Endothelial cell of umbilical vein (primary cell): ENCODE data around the gene DAP3. TPM values are rescaled to one million over a fixed set of nuclear protein-coding genes. Genes with fewer than 3 reads are reported as not detected.
"Not testable (repeated sequence)": the region's sequence is repeated elsewhere in the genome, so short reads cannot be mapped to it uniquely, and the experiment has no call there.

Source experiments
- BruUV-seq: library from RNA; stranded (reverse); fragments of 400-500 nt; replicated peaks from 2 replicates; lab custom pipeline; 2021; lab: Mats Ljungman, UMichigan
- CTCF ChIA-PET: fragments of 300-600, 350-600 bp; sonication (Branson Sonifier 250); formaldehyde crosslinking; loops from one replicate; lab custom pipeline; 2021; ENCODE audit warnings: antibody characterized with exemption, inconsistent platforms; lab: Charles Lee
- POLR2A ChIA-PET: fragments of 300-600, 350-600 bp; sonication (Branson Sonifier 250); formaldehyde crosslinking; loops from one replicate; lab custom pipeline; 2021; ENCODE audit warnings: antibody characterized with exemption, inconsistent platforms; lab: Charles Lee
- DNase-seq: peaks from one replicate; pipeline ENCODE4 v3.0.0-alpha.2; 2011; ENCODE audit warnings: low read depth, low spot score
- FAIRE-seq: peaks from 2 replicates; lab custom pipeline; 2011; peaks lifted over from hg19 to GRCh38; lab: Jason Lieb, UNC
- H2AFZ ChIP-seq: 2 replicates; pipeline ENCODE4 v1.6.0; 2012; ENCODE audit warnings: low read depth, low read length, control low read depth, inconsistent platforms
- H3K27ac ChIP-seq: 2 replicates; pipeline ENCODE4 v1.5.1; 2011; ENCODE audit warnings: low read depth, mild to moderate bottlenecking, control low read depth, low read length, moderate library complexity; ENCODE audit not compliant: insufficient read depth
- H3K27me3 ChIP-seq, 2 experiments: 2 replicates each; pipeline versions ENCODE4 v1.6.0 to v1.6.1; 2011; ENCODE audit warnings: low read length in 2 of 2, mixed read lengths in 1 of 2; ENCODE audit not compliant: control insufficient read depth in 2 of 2, insufficient read depth in 2 of 2
- H3K36me3 ChIP-seq, 2 experiments: 2 replicates in 1 of 2; 3 replicates in 1 of 2; pipeline ENCODE4 v1.5.1; 2011; ENCODE audit warnings: low read length in 2 of 2, mild to moderate bottlenecking in 1 of 2, moderate library complexity in 1 of 2; ENCODE audit not compliant: control insufficient read depth in 2 of 2, insufficient read depth in 2 of 2; ENCODE audit errors: extremely low read depth in 1 of 2
- H3K4me1 ChIP-seq: 3 replicates; pipeline ENCODE4 v1.5.1; 2011; ENCODE audit warnings: mild to moderate bottlenecking, low read length; ENCODE audit not compliant: control insufficient read depth, insufficient read depth; ENCODE audit errors: extremely low read depth
- H3K4me2 ChIP-seq: 2 replicates; pipeline ENCODE4 v1.6.1; 2011; ENCODE audit warnings: low read length, control low read depth, mixed read lengths; ENCODE audit not compliant: insufficient read depth
- H3K4me3 ChIP-seq, 3 experiments: fragments of 200-600 bp in 1 of 3; sonication (generic), shearing (Covaris generic) in 1 of 3; replicated peaks in 1 of 3; 2 replicates each; pipeline ENCODE4 v1.5.1; 2011 to 2016; ENCODE audit warnings: control low read depth in 3 of 3, low read length in 3 of 3, mild to moderate bottlenecking in 2 of 3, inconsistent platforms in 1 of 3, low read depth in 1 of 3, moderate library complexity in 1 of 3; ENCODE audit not compliant: insufficient read depth in 1 of 3
- H3K79me2 ChIP-seq: 2 replicates; pipeline ENCODE4 v1.6.0; 2012; ENCODE audit warnings: low read length, inconsistent platforms; ENCODE audit not compliant: control insufficient read depth, insufficient read depth
- H3K9ac ChIP-seq: replicated peaks from 2 replicates; pipeline ENCODE3; 2011; ENCODE audit warnings: low read length, control low read depth; ENCODE audit not compliant: insufficient read depth; ENCODE audit errors: extremely low read depth
- H3K9me1 ChIP-seq: replicated peaks from 3 replicates; pipeline ENCODE4 v1.6.0; 2011; ENCODE audit warnings: mild to moderate bottlenecking, low read length; ENCODE audit not compliant: control insufficient read depth, insufficient read depth; ENCODE audit errors: extremely low read depth
- H3K9me3 ChIP-seq: replicated peaks from 2 replicates; pipeline ENCODE4 v1.5.1; 2012; ENCODE audit warnings: low read length, inconsistent platforms; ENCODE audit not compliant: control insufficient read depth, insufficient read depth
- H4K20me1 ChIP-seq: replicated peaks from 2 replicates; pipeline ENCODE3; 2011; ENCODE audit warnings: mild to moderate bottlenecking, low read length; ENCODE audit not compliant: control insufficient read depth, insufficient read depth; ENCODE audit errors: extremely low read depth
- CTCF ChIP-seq, 2 donors: IDR thresholded peaks; 1 replicate in 1 of 2; 2 replicates in 1 of 2; pipeline ENCODE4 v1.5.1; 2011; ENCODE audit warnings: low read length in 2 of 2, mild to moderate bottlenecking in 2 of 2, moderate library complexity in 2 of 2, control low read depth in 1 of 2, inconsistent platforms in 1 of 2, low read depth in 1 of 2; ENCODE audit not compliant: insufficient read depth in 1 of 2; ENCODE audit errors: extremely low read depth in 1 of 2
- EZH2 ChIP-seq: IDR thresholded peaks from 2 replicates; pipeline ENCODE4 v1.6.1; 2012; ENCODE audit warnings: borderline replicate concordance, low read depth, mild to moderate bottlenecking, moderate library complexity, low read length, inconsistent platforms; ENCODE audit not compliant: severe bottlenecking
- FOS ChIP-seq: IDR thresholded peaks from 2 replicates; pipeline ENCODE4 v1.6.1; 2011; ENCODE audit warnings: mild to moderate bottlenecking, low read length, moderate library complexity, borderline replicate concordance; ENCODE audit not compliant: insufficient read depth
- GATA2 ChIP-seq: IDR thresholded peaks from 2 replicates; pipeline ENCODE4 v1.7.0; 2011; ENCODE audit warnings: low read depth, mild to moderate bottlenecking, moderate library complexity, mixed read lengths, low read length; ENCODE audit not compliant: insufficient read length, insufficient read depth
- JUN ChIP-seq: IDR thresholded peaks from 2 replicates; pipeline ENCODE4 v1.6.1; 2011; ENCODE audit warnings: borderline replicate concordance, low read depth; ENCODE audit not compliant: insufficient read length, insufficient read depth
- MAX ChIP-seq: IDR thresholded peaks from 2 replicates; pipeline ENCODE4 v1.6.1; 2011; ENCODE audit not compliant: insufficient read depth, insufficient read length
- MYC ChIP-seq: IDR thresholded peaks from one replicate; pipeline ENCODE4 v1.6.1; 2011; ENCODE audit warnings: mild to moderate bottlenecking, low read depth, low read length
- POLR2A ChIP-seq: IDR thresholded peaks from 2 replicates; pipeline ENCODE4 v1.6.1; 2012; ENCODE audit warnings: low read depth, mild to moderate bottlenecking, control low read depth, low read length
- POLR2AphosphoS5 ChIP-seq: IDR thresholded peaks from 2 replicates; pipeline ENCODE4 v1.6.1; 2012; ENCODE audit warnings: low read depth, mild to moderate bottlenecking, control low read depth, low read length, moderate library complexity; ENCODE audit not compliant: insufficient read depth
- dilution Hi-C: fragments of 300-500 bp; cut with MboI; formaldehyde crosslinking; loops from one replicate; pipeline ENCODE4 v1.15.0; 2019; ENCODE audit warnings: low sequenced_read_pairs; ENCODE audit not compliant: extremely low pct_ligation_motif_present
- intact Hi-C: fragments of 100-400 bp; cut with micrococcal nuclease; formaldehyde crosslinking; loops from one replicate; pipeline ENCODE4 v1.10.0; 2022
- polyA plus RNA-seq, 4 experiments: library from polyadenylated mRNA; depleted of rRNA in 3 of 4; stranded (reverse) in 3 of 4; unstranded in 1 of 4; fragments of >200 nt; gene quantifications; 2 replicates each; pipeline versions ENCODE4 v1.2.1 to v1.2.3, GENCODE V29; 2011 to 2012; ENCODE audit warnings: missing spikeins in 1 of 4
- total RNA-seq: library from RNA; stranded (reverse); gene quantifications from 2 replicates; pipeline ENCODE4 v1.2.3, GENCODE V29; 2021

The DAP3 gene
- total and polyA plus RNA-seq, 2 donors (not counting 3 experiments of a cell fraction or from before 2014, with no cell fraction given): 86.5 to 104 TPM

- no peaks in the 10 kb centered on the region for H3K9me1 ChIP-seq
- no peak for TF ChIP-seq JUN
- no peak for TF ChIP-seq POLR2A
- no peak for TF ChIP-seq CTCF (IDR thresholded peaks at IDR 0.05; ENCODE audit: extremely low read depth in 1 of 2, insufficient read depth in 1 of 2, low read depth in 1 of 2, low read length in 2 of 2)
- no peak for TF ChIP-seq MYC
- TF ChIP-seq EZH2: no peak
- no peak for TF ChIP-seq FOS
- TF ChIP-seq MAX: no peak
- no peak for TF ChIP-seq GATA2
- no peak for TF ChIP-seq POLR2AphosphoS5
- H4K20me1 ChIP-seq: no peaks in the 10 kb centered on the region
- POLR2A ChIA-PET: no interaction called here
- DNase-seq (no peak), FAIRE-seq (no peak)
- H3K9me3 ChIP-seq: no peaks in the 10 kb centered on the region
- no TSS peak for BruUV-seq
- no peak overlapping the region for H3K4me2 ChIP-seq
- H3K4me1 ChIP-seq: no peaks in the 10 kb centered on the region
- no peak overlapping the region for H2AFZ ChIP-seq
- H3K4me3 ChIP-seq: no peak overlapping the region
- no peaks in the 10 kb centered on the region for H3K36me3 ChIP-seq
- dilution Hi-C loops (no loop called here), intact Hi-C loops (no loop called here)
- peaks cover 80% of the 10 kb centered on the region for H3K79me2 ChIP-seq
- no peaks in the 10 kb centered on the region for H3K27me3 ChIP-seq
- no peak overlapping the region for H3K9ac ChIP-seq
- CTCF ChIA-PET: no interaction called here
- H3K27ac ChIP-seq: no peak overlapping the region
Measured at GRCh38 chr1:155697046-155697445, 8.2 kb downstream of the DAP3 start.

DNA sequence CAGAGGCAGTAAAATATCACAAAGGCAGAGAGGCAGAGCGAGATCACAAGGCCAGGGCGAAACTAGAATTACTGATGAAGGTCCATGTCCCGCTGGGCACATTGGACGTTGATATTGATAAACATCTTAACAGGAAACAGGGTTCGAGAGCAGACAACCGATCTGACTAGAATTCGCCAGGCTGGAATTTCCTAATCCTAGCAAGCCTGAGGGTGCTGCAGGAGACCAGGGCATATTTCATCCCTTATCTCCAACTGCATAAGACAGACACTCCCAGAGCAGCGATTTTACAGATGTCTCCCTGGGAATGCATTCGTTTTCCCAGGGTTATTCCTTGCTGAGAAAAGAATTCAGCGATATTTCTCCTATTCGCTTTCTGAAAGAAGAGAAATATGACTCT is 8.7 kb downstream of the DAP3 start:
- FAIRE-seq, CTCF ChIA-PET, H3K9me1 ChIP-seq, BruUV-seq, DNase-seq, H3K4me3 ChIP-seq, H3K4me1 ChIP-seq, intact Hi-C loops, H3K4me2 ChIP-seq, H3K36me3 ChIP-seq, H3K9ac ChIP-seq, H2AFZ ChIP-seq, POLR2A ChIA-PET, H3K9me3 ChIP-seq, dilution Hi-C loops, H4K20me1 ChIP-seq, H3K27ac ChIP-seq, H3K27me3 ChIP-seq: not testable (repeated sequence)
- peaks cover 80% of the 10 kb centered on the region for H3K79me2 ChIP-seq
